Measurements from ENCODE around the gene CD37.
"Not testable (repeated sequence)": the region's sequence is repeated elsewhere in the genome, so short reads cannot be mapped to it uniquely, and the experiment has no call there.

The CD37 gene

GRCh38 chr19:49373174-49373573, 38.0 kb downstream of the CD37 start:
- in situ Hi-C loops (cut with HindIII; ENCODE audit: low sequenced_read_pairs) = not testable (repeated sequence)

GRCh38 chr19:49374665-49375434, 39.6 kb downstream of the CD37 start:
- in situ Hi-C loops (cut with HindIII; ENCODE audit: low sequenced_read_pairs) = no loop called here

GRCh38 chr19:49378512-49378911, 43.3 kb downstream of the CD37 start:
- in situ Hi-C loops (cut with HindIII; ENCODE audit: low sequenced_read_pairs) = no loop called here

GRCh38 chr19:49380391-49380790, 45.2 kb downstream of the CD37 start:
- in situ Hi-C loops (cut with HindIII; ENCODE audit: low sequenced_read_pairs) = no loop called here

DNA sequence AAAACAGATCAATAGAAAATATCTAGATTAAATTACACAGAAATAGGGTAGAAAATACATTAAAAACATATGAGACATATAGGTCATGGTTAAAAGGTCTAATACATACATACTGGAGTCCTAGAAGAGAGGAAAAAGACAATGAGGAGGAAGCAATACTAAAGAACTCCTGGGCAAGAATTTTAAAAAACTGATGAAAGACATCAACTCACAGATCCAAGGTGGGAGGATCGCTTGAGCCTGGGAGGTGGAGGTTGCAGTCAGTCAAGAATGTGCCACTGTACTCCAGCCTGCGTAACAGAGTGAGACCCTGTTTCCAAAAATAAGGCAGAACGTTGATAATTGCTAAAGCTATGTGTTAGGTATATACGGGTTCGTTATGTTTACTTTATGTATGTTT, 47.4 kb downstream of the CD37 start:
- in situ Hi-C loops (cut with HindIII; ENCODE audit: low sequenced_read_pairs) = no loop called here

- in situ Hi-C loops (cut with HindIII; ENCODE audit: low sequenced_read_pairs) = no loop called here
These were observed 48.4 kb downstream of the CD37 start for GRCh38 chr19:49383599-49383998.

DNA sequence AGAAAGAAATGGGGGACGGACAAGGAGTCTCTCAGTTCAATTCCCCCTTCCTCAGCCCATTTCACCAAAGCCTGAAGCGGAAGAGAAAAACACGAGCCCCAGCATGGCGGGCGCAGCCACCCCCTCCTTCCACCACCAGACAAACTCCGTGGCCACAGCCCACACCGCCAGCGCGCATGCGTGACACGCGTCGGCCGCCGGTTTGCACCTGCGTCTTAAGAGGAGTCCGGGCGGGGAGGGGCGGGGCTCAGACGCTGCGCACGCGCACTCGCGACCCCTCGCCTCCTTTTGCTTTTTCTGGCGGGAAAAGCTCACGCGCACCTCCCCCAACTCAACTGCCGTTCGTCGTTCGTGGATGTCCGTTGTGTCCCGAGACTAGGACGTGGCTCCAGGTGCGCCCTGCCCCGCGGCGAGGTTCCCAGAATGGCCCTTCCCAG, 52.7 kb downstream of the CD37 start, which contains the start of gene KASH5:
Gene KASH5, plus strand, starts transcription at position 314 of the 437 bp plus-strand sequence. CDS start 2,635 bp downstream, outside the sequence.
- in situ Hi-C loops (cut with HindIII; ENCODE audit: low sequenced_read_pairs) = no loop called here

GRCh38 chr19:49389406-49389805, 54.2 kb downstream of the CD37 start:
- in situ Hi-C loops (cut with HindIII; ENCODE audit: low sequenced_read_pairs) = no loop called here
